MCF 10A (cell line): ENCODE measurements around the gene ITGA11. TPM values are rescaled to one million over a fixed set of nuclear protein-coding genes. Genes with fewer than 3 reads are reported as not detected.

Experiments
- BruUV-seq: library from RNA; stranded (reverse); fragments of 400-500 nt; replicated peaks from 2 replicates; lab custom pipeline; 2021; lab: Mats Ljungman, UMichigan
- CTCF ChIA-PET: fragments of 300-600 bp; sonication (Branson Sonifier 250); formaldehyde crosslinking; extraction: SDS; loops from one replicate; lab custom pipeline; 2021; ENCODE audit warnings: antibody characterized with exemption, inconsistent platforms; lab: Yijun Ruan, JAX
- POLR2A ChIA-PET: fragments of 300-600, 350-650 bp; sonication (Branson Sonifier 250); formaldehyde crosslinking; extraction: SDS; loops from one replicate; lab custom pipeline; 2020; ENCODE audit warnings: antibody characterized with exemption, inconsistent platforms; lab: Yijun Ruan, JAX
- DNase-seq: peaks from one replicate; pipeline ENCODE4 v3.0.0-alpha.2; 2018; ENCODE audit not compliant: unreplicated experiment
- H3K27ac Mint-ChIP-seq: one replicate; pipeline ENCODE4 v1.8.0; 2022; ENCODE audit warnings: mild to moderate bottlenecking, low read depth, mixed read lengths; ENCODE audit not compliant: unreplicated experiment
- H3K27me3 Mint-ChIP-seq: one replicate; pipeline ENCODE4 v1.8.0; 2022; ENCODE audit warnings: mixed read lengths; ENCODE audit not compliant: insufficient read depth, unreplicated experiment
- H3K36me3 Mint-ChIP-seq: one replicate; pipeline ENCODE4 v1.8.0; 2022; ENCODE audit warnings: mild to moderate bottlenecking, moderate library complexity, mixed read lengths; ENCODE audit not compliant: insufficient read depth, unreplicated experiment
- H3K4me1 Mint-ChIP-seq: one replicate; pipeline ENCODE4 v1.8.0; 2022; ENCODE audit warnings: mixed read lengths; ENCODE audit not compliant: insufficient read depth, unreplicated experiment
- H3K4me3 Mint-ChIP-seq: one replicate; pipeline ENCODE4 v1.8.0; 2022; ENCODE audit warnings: mild to moderate bottlenecking, moderate library complexity, mixed read lengths; ENCODE audit not compliant: unreplicated experiment
- H3K9me3 Mint-ChIP-seq: one replicate; pipeline ENCODE4 v1.8.0; 2022; ENCODE audit warnings: mixed read lengths; ENCODE audit not compliant: unreplicated experiment
- CTCF ChIP-seq: fragments of 200-600 bp; IDR thresholded peaks from one replicate; pipeline ENCODE4 v1.8.0; 2022; ENCODE audit warnings: antibody characterized with exemption, mild to moderate bottlenecking; ENCODE audit not compliant: unreplicated experiment
- intact Hi-C: fragments of 100-400 bp; cut with micrococcal nuclease; formaldehyde crosslinking; loops from 2 replicates; pipeline ENCODE4 v1.14.1; 2022
- total RNA-seq: library from RNA; stranded (reverse); gene quantifications from 2 replicates; pipeline ENCODE4 v1.2.3, GENCODE V29; 2022

ITGA11 gene
- total RNA-seq, 1 experiment from 2014 or later = 0.19 TPM

- Mint-ChIP-seq H3K27me3 (peaks cover 39% of the 10 kb centered on the region), H3K27ac (no peak overlapping the region), H3K36me3 (no peaks in the 10 kb centered on the region), H3K4me3 (no peak overlapping the region), H3K4me1 (no peaks in the 10 kb centered on the region), H3K9me3 (peaks cover 12% of the 10 kb centered on the region)
- no peak for DNase-seq
- intact Hi-C loops = no loop called here
- BruUV-seq = no TSS peak
- ChIA-PET CTCF (interaction anchor here (0.7 kb wide), 1 partner anchor 61 kb away, joined by 3 read pairs; no protein-coding TSS in a partner anchor), POLR2A (no interaction called here)
- no peak for TF ChIP-seq CTCF
These were observed 32.0 kb upstream of the ITGA11 start for GRCh38 chr15:68463996-68464395.

- POLR2A ChIA-PET = interaction anchor here (0.6 kb wide), 2 partner anchors 21 to 357 kb away, joined by 3 read pairs; partner anchors contain the start of gene ANP32A
- Mint-ChIP-seq H3K4me1 (no peaks in the 10 kb centered on the region), H3K4me3 (no peak overlapping the region), H3K36me3 (no peaks in the 10 kb centered on the region), H3K27ac (no peak overlapping the region), H3K27me3 (peaks cover 44% of the 10 kb centered on the region), H3K9me3 (peaks cover 12% of the 10 kb centered on the region)
- CTCF ChIA-PET = no interaction called here
- no TSS peak for BruUV-seq
- intact Hi-C loops = no loop called here
- TF ChIP-seq CTCF = no peak
- no peak for DNase-seq
These were observed 31.5 kb upstream of the ITGA11 start for GRCh38 chr15:68463444-68463843.

GRCh38 chr15:68460166-68460565 lies 28.2 kb upstream of the ITGA11 start:
- no peaks in the 10 kb centered on the region for H3K36me3 Mint-ChIP-seq
- DNase-seq = no peak
- peaks cover 62% of the 10 kb centered on the region for H3K27me3 Mint-ChIP-seq
- no peaks in the 10 kb centered on the region for H3K4me1 Mint-ChIP-seq
- peaks cover 12% of the 10 kb centered on the region for H3K9me3 Mint-ChIP-seq
- no peak overlapping the region for H3K27ac Mint-ChIP-seq
- TF ChIP-seq CTCF = no peak
- ChIA-PET CTCF (no interaction called here), POLR2A (no interaction called here)
- H3K4me3 Mint-ChIP-seq = no peak overlapping the region
- no TSS peak for BruUV-seq
- intact Hi-C loops = no loop called here

GRCh38 chr15:68450192-68450591 lies 18.2 kb upstream of the ITGA11 start:
- no peak for TF ChIP-seq CTCF
- ChIA-PET POLR2A (no interaction called here), CTCF (interaction anchor here (0.9 kb wide), 1 partner anchor 26 kb away, joined by 3 read pairs; no protein-coding TSS in a partner anchor)
- no peak overlapping the region for H3K27ac Mint-ChIP-seq
- intact Hi-C loops = no loop called here
- no TSS peak for BruUV-seq
- DNase-seq = no peak
- no peaks in the 10 kb centered on the region for H3K36me3 Mint-ChIP-seq
- H3K4me3 Mint-ChIP-seq = no peak overlapping the region
- H3K27me3 Mint-ChIP-seq = peaks cover 78% of the 10 kb centered on the region
- H3K9me3 Mint-ChIP-seq = peaks cover 11% of the 10 kb centered on the region
- H3K4me1 Mint-ChIP-seq = peaks cover 4% of the 10 kb centered on the region
